GM23338 (cell line): ENCODE measurements around the gene DHRS7C. TPM values are rescaled to one million over a fixed set of nuclear protein-coding genes. Genes with fewer than 3 reads are reported as not detected.
A peak's percentile ranks its signal among the peaks of the same experiment; 100 is the strongest.

Experiments used
- ATAC-seq: fragments of 200-7000 bp; cut with Tn5 transposase; 3 replicates; pipeline ENCODE4 v1.9.1; 2020
- DNase-seq: peaks from one replicate; pipeline ENCODE4 v3.0.0-alpha.2; 2015; ENCODE audit warnings: low spot score
- H2AFZ ChIP-seq: fragments of 200-600 bp; sonication (generic); 2 replicates; pipeline ENCODE4 v1.8.0; 2016; ENCODE audit warnings: antibody characterized with exemption, mild to moderate bottlenecking, moderate library complexity
- H3F3A ChIP-seq: fragments of 200-600 bp; sonication (generic); replicated peaks from 2 replicates; pipeline ENCODE4 v1.8.0; 2017; ENCODE audit warnings: antibody characterized with exemption, mixed run types, low read depth
- H3K27ac ChIP-seq: fragments of 200-600 bp; sonication (generic); 2 replicates; pipeline ENCODE4 v1.6.1; 2016; ENCODE audit warnings: low read depth
- H3K27me3 ChIP-seq: fragments of 200-600 bp; sonication (generic); 2 replicates; pipeline ENCODE4 v1.8.0; 2016; ENCODE audit warnings: mild to moderate bottlenecking, mixed run types, moderate library complexity; ENCODE audit not compliant: insufficient read depth
- H3K36me3 ChIP-seq: fragments of 200-600 bp; sonication (generic); 2 replicates; pipeline ENCODE4 v1.8.0; 2016; ENCODE audit warnings: mild to moderate bottlenecking; ENCODE audit not compliant: insufficient read depth
- H3K4me1 ChIP-seq: fragments of 200-600 bp; sonication (generic); 2 replicates; pipeline ENCODE4 v1.8.0; 2016; ENCODE audit warnings: mild to moderate bottlenecking, moderate library complexity; ENCODE audit not compliant: insufficient read depth
- H3K4me2 ChIP-seq: fragments of 200-600 bp; sonication (generic); 2 replicates; pipeline ENCODE4 v1.7.1; 2017; ENCODE audit warnings: mixed run types
- H3K4me3 ChIP-seq: fragments of 200-600 bp; sonication (generic); 2 replicates; pipeline ENCODE4 v1.6.1; 2016; ENCODE audit warnings: mixed run types
- H3K79me2 ChIP-seq: fragments of 200-600 bp; sonication (generic); replicated peaks from 2 replicates; pipeline ENCODE4 v1.8.0; 2017; ENCODE audit warnings: mild to moderate bottlenecking; ENCODE audit not compliant: insufficient read depth
- H3K9me2 ChIP-seq: fragments of 200-600 bp; sonication (generic); 2 replicates; pipeline ENCODE4 v1.8.0; 2017; ENCODE audit not compliant: insufficient read depth
- H4K20me1 ChIP-seq: fragments of 200-600 bp; sonication (generic); replicated peaks from 2 replicates; pipeline ENCODE4 v1.8.0; 2017; ENCODE audit warnings: mild to moderate bottlenecking; ENCODE audit not compliant: insufficient read depth
- H3K27ac Mint-ChIP-seq: 2 replicates; pipeline ENCODE4 v1.8.0; 2020; ENCODE audit warnings: inconsistent platforms, mild to moderate bottlenecking, moderate library complexity, mixed read lengths
- H3K27me3 Mint-ChIP-seq: 3 replicates; pipeline ENCODE4 v1.8.0; 2022; ENCODE audit warnings: low read depth, mild to moderate bottlenecking, moderate library complexity, mixed read lengths, inconsistent platforms; ENCODE audit not compliant: insufficient read depth, poor library complexity
- H3K36me3 Mint-ChIP-seq: 3 replicates; pipeline ENCODE4 v1.8.0; 2021; ENCODE audit warnings: low read depth, mild to moderate bottlenecking, inconsistent platforms, moderate library complexity, mixed read lengths
- H3K4me1 Mint-ChIP-seq: 3 replicates; pipeline ENCODE4 v1.8.0; 2020; ENCODE audit warnings: mild to moderate bottlenecking, inconsistent platforms, mixed read lengths
- H3K4me3 Mint-ChIP-seq: 3 replicates; pipeline ENCODE4 v1.8.0; 2021; ENCODE audit warnings: moderate library complexity, mild to moderate bottlenecking, inconsistent platforms, mixed read lengths
- H3K9me3 Mint-ChIP-seq: 3 replicates; pipeline ENCODE4 v1.8.0; 2020; ENCODE audit warnings: moderate library complexity, mild to moderate bottlenecking, inconsistent platforms, mixed read lengths
- CTCF ChIP-seq, 2 experiments: fragments of 200-600 bp in 1 of 2; sonication (generic) in 1 of 2; conservative IDR thresholded peaks; 2 replicates each; pipeline versions ENCODE4 v1.5.1 to v1.6.1; 2016 to 2017; ENCODE audit warnings: antibody characterized with exemption in 2 of 2, low read depth in 2 of 2, mild to moderate bottlenecking in 2 of 2, moderate library complexity in 1 of 2
- ETS1 ChIP-seq: IDR thresholded peaks from 2 replicates; pipeline ENCODE4 v1.6.1; 2016; ENCODE audit warnings: antibody characterized with exemption
- JUNB ChIP-seq: IDR thresholded peaks from one replicate; pipeline ENCODE4 v1.6.1; 2016; ENCODE audit warnings: antibody characterized with exemption; ENCODE audit not compliant: unreplicated experiment
- NANOG ChIP-seq: IDR thresholded peaks from 2 replicates; pipeline ENCODE4 v1.6.1; 2016; ENCODE audit warnings: antibody characterized with exemption, borderline replicate concordance
- POLR2AphosphoS5 ChIP-seq: IDR thresholded peaks from 2 replicates; pipeline ENCODE4 v1.6.1; 2016; ENCODE audit warnings: antibody characterized with exemption, low read depth
- REST ChIP-seq: IDR thresholded peaks from one replicate; pipeline ENCODE4 v1.6.1; 2018; ENCODE audit warnings: antibody characterized with exemption; ENCODE audit not compliant: unreplicated experiment
- ZNF114 ChIP-seq: fragments of 250-450 bp; sonication (Bioruptor Pico); IDR thresholded peaks from 2 replicates; pipeline ENCODE4 v1.5.0; 2020; ENCODE audit warnings: mild to moderate bottlenecking, moderate library complexity
- ZNF331 ChIP-seq: fragments of 250-450 bp; sonication (Bioruptor Pico); IDR thresholded peaks from 2 replicates; pipeline ENCODE4 v1.5.0; 2020; ENCODE audit warnings: low read depth, mild to moderate bottlenecking, moderate library complexity
- polyA plus RNA-seq: library from polyadenylated mRNA; unstranded; fragments of >200 nt; fragmentation: Nextera tagmentation; extraction: Ambion mirVana; gene quantifications from 2 replicates; pipeline ENCODE4 v1.2.1, GENCODE V29; 2016
- total RNA-seq: library from RNA; depleted of rRNA; stranded (reverse); fragments of >200 nt; shearing (Covaris generic); gene quantifications from 2 replicates; pipeline ENCODE4 v1.2.3, GENCODE V29; 2014

The DHRS7C gene
- total and polyA plus RNA-seq, 2 experiments from 2014 or later, result not detected

GRCh38 chr17:9729735-9730420, 61.5 kb downstream of the DHRS7C start:
- Histone ChIP-seq H3K4me2 (no peak overlapping the region), H3K9me2 (no peaks in the 10 kb centered on the region), H3K4me1 (no peaks in the 10 kb centered on the region), H3K36me3 (no peaks in the 10 kb centered on the region), H3K4me3 (no peak overlapping the region), H4K20me1 (no peaks in the 10 kb centered on the region), H3K27me3 (no peaks in the 10 kb centered on the region), H3K79me2 (no peaks in the 10 kb centered on the region), H2AFZ (no peak overlapping the region), H3K27ac (no peak overlapping the region), H3F3A (no peaks in the 10 kb centered on the region)
- H3K36me3 Mint-ChIP-seq, result peaks cover 11% of the 10 kb centered on the region
- H3K27ac Mint-ChIP-seq, result no peak overlapping the region
- DNase-seq, result no peak
- peaks cover 9% of the 10 kb centered on the region for H3K27me3 Mint-ChIP-seq
- H3K9me3 Mint-ChIP-seq, result peaks cover 27% of the 10 kb centered on the region
- no peak overlapping the region for H3K4me3 Mint-ChIP-seq
- ATAC-seq, result no peak
- 0 out of 3 replicates have a peak, but pooled peaks cover 3% of the 10 kb centered on the region for H3K4me1 Mint-ChIP-seq
- TF ChIP-seq POLR2AphosphoS5 (no peak), ZNF331 (CRISPR knock-in tag) (no peak), REST (no peak), CTCF (conservative IDR thresholded peaks at IDR 0.05; ENCODE audit: low read depth in 2 of 2) (no peak), NANOG (no peak), ZNF114 (CRISPR knock-in tag) (no peak), ETS1 (no peak)

GRCh38 chr17:9729034-9729650, 62.2 kb downstream of the DHRS7C start:
- Mint-ChIP-seq H3K9me3 (peaks cover 20% of the 10 kb centered on the region), H3K4me1 (0 out of 3 replicates have a peak, but pooled peaks cover 3% of the 10 kb centered on the region), H3K27me3 (peaks cover 9% of the 10 kb centered on the region), H3K36me3 (peaks cover 11% of the 10 kb centered on the region), H3K27ac (no peak overlapping the region), H3K4me3 (no peak overlapping the region)
- H3K27me3 ChIP-seq, result no peaks in the 10 kb centered on the region
- no peak overlapping the region for H3K4me2 ChIP-seq
- H2AFZ ChIP-seq, result no peak overlapping the region
- H3K36me3 ChIP-seq, result no peaks in the 10 kb centered on the region
- H3F3A ChIP-seq, result no peaks in the 10 kb centered on the region
- peak; percentile 52; the same call in 2 of the 3 replicates for ATAC-seq
- TF ChIP-seq JUNB (no peak), CTCF (conservative IDR thresholded peaks at IDR 0.05; ENCODE audit: low read depth in 2 of 2) (peak; percentile 94 to 99), POLR2AphosphoS5 (no peak), REST (no peak)
- H3K9me2 ChIP-seq, result no peaks in the 10 kb centered on the region
- peak; percentile 67 for DNase-seq
- no peaks in the 10 kb centered on the region for H3K4me1 ChIP-seq
- H3K27ac ChIP-seq, result no peak overlapping the region
- H4K20me1 ChIP-seq, result no peaks in the 10 kb centered on the region
- no peak overlapping the region for H3K4me3 ChIP-seq
- H3K79me2 ChIP-seq, result no peaks in the 10 kb centered on the region
